Erythroblast (primary cell): Measurements from ENCODE around the gene USF2.
"Not testable (repeated sequence)": the region's sequence is repeated elsewhere in the genome, so short reads cannot be mapped to it uniquely, and the experiment has no call there.

ENCODE experiments used
- DNase-seq, 2 experiments: peaks; one replicate each; lab custom pipeline; 2025; lab: John Stamatoyannopoulos, UW
- GATA1 ChIP-seq: IDR thresholded peaks from 2 replicates; pipeline ENCODE4 v1.6.1; 2011; ENCODE audit warnings: low read depth, mild to moderate bottlenecking, control low read depth, low read length, moderate library complexity
- POLR2A ChIP-seq: IDR thresholded peaks from 2 replicates; pipeline ENCODE4 v1.6.1; 2011; ENCODE audit warnings: mild to moderate bottlenecking, low read length

The USF2 gene

GRCh38 chr19:35268536-35269437 is at the start of gene USF2:
Gene USF2 (plus strand): TSS chr19:35268962. CDS start chr19:35269102, 140 bp downstream.
- TF ChIP-seq POLR2A (no peak), GATA1 (no peak)
- DNase-seq: peak; percentile 84 to 86

GRCh38 chr19:35219008-35219407 is 49.8 kb upstream of the USF2 start:
- TF ChIP-seq GATA1 (no peak), POLR2A (no peak)

GRCh38 chr19:35220315-35220921 is 48.3 kb upstream of the USF2 start:
- peak; percentile 50 to 85 for DNase-seq
- TF ChIP-seq POLR2A (no peak), GATA1 (no peak)

More at GRCh38 chr19:35219008-35219407, 49.8 kb upstream of the USF2 start:
- DNase-seq: no peak

- DNase-seq: not testable (repeated sequence)
Measured at GRCh38 chr19:35220973-35221590, 47.7 kb upstream of the USF2 start.

GRCh38 chr19:35222373-35223015 is 46.3 kb upstream of the USF2 start:
- TF ChIP-seq GATA1 (no peak), POLR2A (no peak)
- no peak for DNase-seq

GRCh38 chr19:35223084-35223790 is 45.5 kb upstream of the USF2 start:
- no peak for DNase-seq
- TF ChIP-seq POLR2A (no peak), GATA1 (no peak)

GRCh38 chr19:35223862-35224505 is 44.8 kb upstream of the USF2 start:
- no peak for TF ChIP-seq GATA1
- TF ChIP-seq POLR2A: no peak
- DNase-seq: no peak

- DNase-seq: peak; percentile 58 to 63
- TF ChIP-seq POLR2A (no peak), GATA1 (no peak)
Measured at GRCh38 chr19:35224681-35225571, 43.8 kb upstream of the USF2 start.

GRCh38 chr19:35225951-35226350 is 42.8 kb upstream of the USF2 start:
- no peak for DNase-seq

GRCh38 chr19:35226748-35227147 is 42.0 kb upstream of the USF2 start:
- TF ChIP-seq GATA1 (no peak), POLR2A (no peak)
- no peak for DNase-seq

More at GRCh38 chr19:35225951-35226350, 42.8 kb upstream of the USF2 start:
- no peak for TF ChIP-seq GATA1
- TF ChIP-seq POLR2A: no peak

GRCh38 chr19:35228177-35228930 is 40.4 kb upstream of the USF2 start, which contains the start of gene FAM187B:
Gene FAM187B (minus strand): TSS chr19:35228739. CDS start chr19:35228680, 59 bp downstream.
- DNase-seq: no peak
- TF ChIP-seq POLR2A (no peak), GATA1 (no peak)
